HG02610 (cell line): ENCODE data around the gene ORC1.
A peak's percentile ranks its signal among the peaks of the same experiment; 100 is the strongest.
"Not testable (repeated sequence)": the region's sequence is repeated elsewhere in the genome, so short reads cannot be mapped to it uniquely, and the experiment has no call there.

Experiments
- ATAC-seq: cut with Tn5 transposase; IDR thresholded peaks from one replicate; pipeline ENCODE4 v1.9.1; 2021; ENCODE audit warnings: mild to moderate bottlenecking, moderate library complexity; ENCODE audit not compliant: unreplicated experiment

Gene ORC1

GRCh38 chr1:52393174-52393573 lies 11.0 kb downstream of the ORC1 start:
- ATAC-seq = no peak

- no peak for ATAC-seq
Observed at GRCh38 chr1:52386458-52386857, 17.8 kb downstream of the ORC1 start.

- no peak for ATAC-seq
Observed at GRCh38 chr1:52385376-52385775, 18.8 kb downstream of the ORC1 start.

- not testable (repeated sequence) for ATAC-seq
Observed at GRCh38 chr1:52369851-52370250, 34.4 kb downstream of the ORC1 start.

- no peak for ATAC-seq
Observed at GRCh38 chr1:52368383-52369172, 35.6 kb downstream of the ORC1 start.

GRCh38 chr1:52367272-52367671 lies 37.0 kb downstream of the ORC1 start:
- ATAC-seq = no peak

- ATAC-seq = no peak
Observed at GRCh38 chr1:52366517-52366827, 37.8 kb downstream of the ORC1 start.

- ATAC-seq = peak; percentile 90
Observed at GRCh38 chr1:52365746-52366516, 38.3 kb downstream of the ORC1 start, which contains the start of gene CC2D1B. Gene CC2D1B, minus strand, starts transcription at chr1:52366205. Its CDS starts 1,585 bp downstream, at chr1:52364620.

GRCh38 chr1:52365071-52365745 lies 39.0 kb downstream of the ORC1 start:
- ATAC-seq = no peak

- no peak for ATAC-seq
Observed at GRCh38 chr1:52364235-52364839, 39.9 kb downstream of the ORC1 start.

GRCh38 chr1:52360595-52360968 lies 43.6 kb downstream of the ORC1 start:
- ATAC-seq = no peak

GRCh38 chr1:52359676-52360594 lies 44.3 kb downstream of the ORC1 start:
- ATAC-seq = no peak

- no peak for ATAC-seq
Observed at GRCh38 chr1:52358851-52359497, 45.2 kb downstream of the ORC1 start.

- no peak for ATAC-seq
Observed at GRCh38 chr1:52357397-52357796, 46.8 kb downstream of the ORC1 start.

- no peak for ATAC-seq
Observed at GRCh38 chr1:52356818-52357355, 47.3 kb downstream of the ORC1 start.

- no peak for ATAC-seq
Observed at GRCh38 chr1:52355847-52356505, 48.2 kb downstream of the ORC1 start.

GRCh38 chr1:52355436-52355835 lies 48.8 kb downstream of the ORC1 start:
- no peak for ATAC-seq

- ATAC-seq = no peak
Observed at GRCh38 chr1:52352690-52353089, 51.5 kb downstream of the ORC1 start.

GRCh38 chr1:52348704-52349300 lies 55.4 kb downstream of the ORC1 start:
- no peak for ATAC-seq
